Trophoblast cell (in vitro differentiated cells and primary cell): ENCODE data around the gene THSD4.

Experiments used
- DNase-seq, 2 donors: peaks; one replicate each; pipeline ENCODE4 v3.0.0-alpha.2; 2016
- H2AFZ ChIP-seq: 2 replicates; pipeline ENCODE4 v1.6.1; 2013; ENCODE audit warnings: low read length, moderate library complexity, mild to moderate bottlenecking; ENCODE audit not compliant: insufficient read depth, poor library complexity
- H2AK5ac ChIP-seq: 2 replicates; pipeline ENCODE4 v1.6.1; 2013; ENCODE audit warnings: mild to moderate bottlenecking, low read length
- H2BK120ac ChIP-seq: 2 replicates; pipeline ENCODE4 v1.6.1; 2013; ENCODE audit warnings: low read length, mild to moderate bottlenecking, moderate library complexity; ENCODE audit not compliant: insufficient read depth, poor library complexity
- H2BK12ac ChIP-seq: 2 replicates; pipeline ENCODE4 v1.6.1; 2013; ENCODE audit warnings: mild to moderate bottlenecking, low read length, moderate library complexity
- H2BK5ac ChIP-seq: 2 replicates; pipeline ENCODE4 v1.6.1; 2013; ENCODE audit warnings: low read length, low read depth, moderate library complexity, mild to moderate bottlenecking; ENCODE audit not compliant: poor library complexity
- H3K14ac ChIP-seq: 2 replicates; pipeline ENCODE4 v1.6.1; 2013; ENCODE audit warnings: mild to moderate bottlenecking, low read length
- H3K18ac ChIP-seq: 2 replicates; pipeline ENCODE4 v1.6.1; 2013; ENCODE audit warnings: mild to moderate bottlenecking, low read length
- H3K23ac ChIP-seq: 2 replicates; pipeline ENCODE4 v1.6.1; 2013; ENCODE audit warnings: low read length
- H3K27ac ChIP-seq: 2 replicates; pipeline ENCODE4 v1.5.1; 2013; ENCODE audit warnings: low read depth, mild to moderate bottlenecking, inconsistent platforms, low read length, moderate library complexity
- H3K27me3 ChIP-seq: 2 replicates; pipeline ENCODE4 v1.6.1; 2013; ENCODE audit warnings: inconsistent platforms, mild to moderate bottlenecking, low read length, moderate library complexity; ENCODE audit not compliant: insufficient read depth
- H3K36me3 ChIP-seq, 2 experiments: 1 replicate in 1 of 2; 2 replicates in 1 of 2; pipeline ENCODE4 v1.6.1; 2013; ENCODE audit warnings: low read length in 2 of 2, mild to moderate bottlenecking in 2 of 2, moderate library complexity in 1 of 2; ENCODE audit not compliant: insufficient read depth in 2 of 2, control insufficient read depth in 1 of 2
- H3K4ac ChIP-seq: 2 replicates; pipeline ENCODE4 v1.6.1; 2013; ENCODE audit warnings: low read depth, mild to moderate bottlenecking, low read length, moderate library complexity
- H3K4me1 ChIP-seq, 2 experiments: 1 replicate in 1 of 2; 2 replicates in 1 of 2; pipeline ENCODE4 v1.6.1; 2013; ENCODE audit warnings: low read length in 2 of 2, mild to moderate bottlenecking in 2 of 2, moderate library complexity in 1 of 2; ENCODE audit not compliant: insufficient read depth in 2 of 2, control insufficient read depth in 1 of 2
- H3K4me2 ChIP-seq: 2 replicates; pipeline ENCODE4 v1.6.1; 2013; ENCODE audit warnings: inconsistent platforms, mild to moderate bottlenecking, low read length, moderate library complexity
- H3K4me3 ChIP-seq: 2 replicates; pipeline ENCODE4 v1.5.1; 2013; ENCODE audit warnings: mild to moderate bottlenecking, low read depth, low read length, inconsistent platforms
- H3K79me1 ChIP-seq: one replicate; pipeline ENCODE4 v1.6.1; 2013; ENCODE audit warnings: low read length
- H3K79me2 ChIP-seq: 2 replicates; pipeline ENCODE4 v1.6.1; 2013; ENCODE audit warnings: low read length, mild to moderate bottlenecking; ENCODE audit not compliant: control insufficient read depth, insufficient read depth, poor library complexity
- H3K9ac ChIP-seq: 2 replicates; pipeline ENCODE4 v1.6.1; 2013; ENCODE audit warnings: mild to moderate bottlenecking, low read length
- H3K9me3 ChIP-seq: 2 replicates; pipeline ENCODE4 v1.6.1; 2013; ENCODE audit warnings: low read depth, mild to moderate bottlenecking, control low read depth, inconsistent platforms, low read length; ENCODE audit not compliant: insufficient read depth
- H4K12ac ChIP-seq: 2 replicates; pipeline ENCODE4 v1.6.1; 2013; ENCODE audit warnings: low read depth, mild to moderate bottlenecking, low read length, moderate library complexity
- H4K8ac ChIP-seq: 2 replicates; pipeline ENCODE4 v1.6.1; 2013; ENCODE audit warnings: low read depth, mild to moderate bottlenecking, low read length, moderate library complexity
- H4K91ac ChIP-seq: one replicate; pipeline ENCODE4 v1.6.1; 2013; ENCODE audit warnings: low read depth, mild to moderate bottlenecking, low read length, moderate library complexity
- WGBS: extraction: QIAGEN DNeasy Blood & Tissue Kit; methylation state at CpG from one replicate; pipeline ENCODE4 v1.1.7; 2013; ENCODE audit warnings: missing lambda C conversion rate; ENCODE audit not compliant: insufficient read length, insufficient coverage; ENCODE audit errors: extremely low coverage; 5-methylcytosine and 5-hydroxymethylcytosine counted together

THSD4 gene

GRCh38 chr15:71812966-71813722, 697.9 kb downstream of the THSD4 start:
- Histone ChIP-seq H4K91ac (no peak overlapping the region), H4K12ac (no peak overlapping the region), H2AFZ (no peak overlapping the region), H3K4me2 (no peak overlapping the region), H4K8ac (no peak overlapping the region), H3K4me1 (peaks cover 0 to 3% of the 10 kb centered on the region in 2 experiments), H2AK5ac (no peak overlapping the region), H3K27ac (no peak overlapping the region), H3K79me2 (no peaks in the 10 kb centered on the region), H3K9me3 (peaks cover 4% of the 10 kb centered on the region), H3K23ac (no peak overlapping the region), H2BK5ac (no peak overlapping the region), H3K27me3 (no peaks in the 10 kb centered on the region), H3K79me1 (no peaks in the 10 kb centered on the region), H3K4ac (no peak overlapping the region), H3K4me3 (no peak overlapping the region), H3K36me3 (no peaks in the 10 kb centered on the region), H3K14ac (no peak overlapping the region), H2BK12ac (no peak overlapping the region), H3K18ac (no peak overlapping the region), H2BK120ac (no peak overlapping the region), H3K9ac (no peak overlapping the region)
- WGBS: no CpG with 5 or more reads among the region's 16 CpGs
- DNase-seq: no peak

- H3K36me3 ChIP-seq: no peaks in the 10 kb centered on the region
- H3K4me1 ChIP-seq: peaks cover 0 to 3% of the 10 kb centered on the region in 2 experiments
- no CpG with 5 or more reads among the region's 9 CpGs for WGBS
- H3K4ac ChIP-seq: no peak overlapping the region
- H4K91ac ChIP-seq: no peak overlapping the region
- DNase-seq: no peak
- H2BK5ac ChIP-seq: no peak overlapping the region
- no peak overlapping the region for H3K4me3 ChIP-seq
- no peak overlapping the region for H2AFZ ChIP-seq
- H3K79me1 ChIP-seq: no peaks in the 10 kb centered on the region
- no peak overlapping the region for H3K9ac ChIP-seq
- H3K79me2 ChIP-seq: no peaks in the 10 kb centered on the region
- no peak overlapping the region for H3K27ac ChIP-seq
- H2BK12ac ChIP-seq: no peak overlapping the region
- H3K27me3 ChIP-seq: no peaks in the 10 kb centered on the region
- no peak overlapping the region for H4K12ac ChIP-seq
- H4K8ac ChIP-seq: no peak overlapping the region
- H3K4me2 ChIP-seq: no peak overlapping the region
- no peak overlapping the region for H2BK120ac ChIP-seq
- H3K23ac ChIP-seq: no peak overlapping the region
- no peak overlapping the region for H3K14ac ChIP-seq
- H3K18ac ChIP-seq: no peak overlapping the region
- no peak overlapping the region for H2AK5ac ChIP-seq
- H3K9me3 ChIP-seq: peaks cover 4% of the 10 kb centered on the region
Observed at GRCh38 chr15:71813723-71814470, 698.6 kb downstream of the THSD4 start.

- Histone ChIP-seq H3K79me2 (no peaks in the 10 kb centered on the region), H3K4me1 (peaks cover 0 to 3% of the 10 kb centered on the region in 2 experiments), H2AFZ (no peak overlapping the region), H3K4me2 (no peak overlapping the region), H3K27ac (no peak overlapping the region), H4K8ac (no peak overlapping the region), H3K23ac (no peak overlapping the region), H3K14ac (no peak overlapping the region), H2AK5ac (no peak overlapping the region), H3K79me1 (no peaks in the 10 kb centered on the region), H3K4ac (no peak overlapping the region), H2BK5ac (no peak overlapping the region), H4K12ac (no peak overlapping the region), H2BK120ac (no peak overlapping the region), H3K4me3 (no peak overlapping the region), H3K27me3 (no peaks in the 10 kb centered on the region), H3K36me3 (no peaks in the 10 kb centered on the region), H4K91ac (no peak overlapping the region), H3K9ac (no peak overlapping the region), H3K18ac (no peak overlapping the region), H2BK12ac (no peak overlapping the region), H3K9me3 (peaks cover 4% of the 10 kb centered on the region)
- DNase-seq: no peak
- no CpG with 5 or more reads among the region's 3 CpGs for WGBS
Observed at GRCh38 chr15:71815301-71815700, 700.0 kb downstream of the THSD4 start.

DNA sequence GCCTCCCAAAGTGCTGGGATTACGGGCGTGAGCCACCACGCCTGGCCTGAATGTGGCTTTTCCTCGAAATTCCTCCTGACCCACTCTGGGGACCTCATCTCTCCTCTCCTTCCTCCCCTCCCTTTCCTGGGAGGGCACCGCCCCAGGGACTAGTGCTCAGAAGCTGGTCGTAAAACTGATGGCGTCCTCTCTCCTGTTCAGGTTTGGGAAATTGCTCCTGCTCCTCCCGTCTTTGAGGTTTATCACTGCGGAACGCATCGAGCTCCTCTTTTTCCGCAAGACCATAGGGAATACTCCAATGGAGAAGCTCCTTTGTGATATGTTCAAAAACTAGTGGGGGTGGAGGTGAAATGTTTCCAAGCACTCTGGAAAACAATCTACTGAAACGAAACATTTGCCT, 702.1 kb downstream of the THSD4 start:
- H3K18ac ChIP-seq: no peak overlapping the region
- H3K27me3 ChIP-seq: no peaks in the 10 kb centered on the region
- no peak overlapping the region for H2AFZ ChIP-seq
- no peak overlapping the region for H2BK120ac ChIP-seq
- peaks cover 0 to 3% of the 10 kb centered on the region in 2 experiments for H3K36me3 ChIP-seq
- H3K23ac ChIP-seq: no peak overlapping the region
- no peak overlapping the region for H4K8ac ChIP-seq
- no peak overlapping the region for H3K4me2 ChIP-seq
- H3K9me3 ChIP-seq: peaks cover 4% of the 10 kb centered on the region
- H3K79me2 ChIP-seq: no peaks in the 10 kb centered on the region
- DNase-seq: no peak
- H3K4me3 ChIP-seq: no peak overlapping the region
- H2BK12ac ChIP-seq: no peak overlapping the region
- no peak overlapping the region for H4K12ac ChIP-seq
- no peak overlapping the region for H2BK5ac ChIP-seq
- no peak overlapping the region for H3K27ac ChIP-seq
- H4K91ac ChIP-seq: no peak overlapping the region
- H3K9ac ChIP-seq: peak overlapping the region; percentile 64
- H3K14ac ChIP-seq: no peak overlapping the region
- H2AK5ac ChIP-seq: no peak overlapping the region
- WGBS: no CpG with 5 or more reads among the region's 13 CpGs
- H3K4me1 ChIP-seq: no peaks in the 10 kb centered on the region
- no peak overlapping the region for H3K4ac ChIP-seq
- no peaks in the 10 kb centered on the region for H3K79me1 ChIP-seq
